Colonic mucosa (tissue), 4 donors: Measurements from ENCODE around the gene OLFML2B. TPM values are rescaled to one million over a fixed set of nuclear protein-coding genes. Genes with fewer than 3 reads are reported as not detected.

Source experiments
- DNase-seq: peaks from one replicate; pipeline ENCODE4 v3.0.0-alpha.2; 2020
- H3K27ac ChIP-seq: fragments of 200-600 bp; one replicate; pipeline ENCODE4 v1.8.0; 2021
- H3K27me3 ChIP-seq: fragments of 200-600 bp; one replicate; pipeline ENCODE4 v1.8.0; 2021
- H3K36me3 ChIP-seq: fragments of 200-600 bp; one replicate; pipeline ENCODE4 v1.8.0; 2021
- H3K4me1 ChIP-seq: fragments of 200-600 bp; one replicate; pipeline ENCODE4 v1.8.0; 2021; ENCODE audit warnings: mild to moderate bottlenecking
- H3K4me3 ChIP-seq: fragments of 200-600 bp; one replicate; pipeline ENCODE4 v1.8.0; 2021
- H3K9ac ChIP-seq, 2 donors: one replicate each; pipeline ENCODE4 v1.7.0; 2013; ENCODE audit warnings: control low read depth in 2 of 2, low read depth in 2 of 2, low read length in 2 of 2
- H3K9me3 ChIP-seq: fragments of 200-600 bp; one replicate; pipeline ENCODE4 v1.8.0; 2021
- intact Hi-C: fragments of 100-400 bp; cut with DNase I; formaldehyde crosslinking; loops from one replicate; pipeline ENCODE4 v1.14.1; 2022
- total RNA-seq, 2 donors: library from RNA; stranded (reverse); fragmentation: NEBNext Ultra II Directional in 1 of 2; extraction: Animal tissue kit (Norgen Biotek cat#: 25700) in 1 of 2; gene quantifications; one replicate each; pipeline ENCODE4 v1.2.1, GENCODE V29; 2021
- TF ChIP-seq, protein P1 (sequence below): fragments of 200-600 bp; IDR thresholded peaks from one replicate; pipeline ENCODE4 v1.8.0; 2022; ENCODE audit warnings: antibody characterized with exemption, mild to moderate bottlenecking
- donor health status: healthy.
- donor health status: DM: no; HTN: no; CAD: no.
- donor health status: DM: no; HTN: no; CAD: no.

Gene OLFML2B
- total RNA-seq, 2 donors from 2014 or later = 0.57 to 5.2 TPM

DNA sequence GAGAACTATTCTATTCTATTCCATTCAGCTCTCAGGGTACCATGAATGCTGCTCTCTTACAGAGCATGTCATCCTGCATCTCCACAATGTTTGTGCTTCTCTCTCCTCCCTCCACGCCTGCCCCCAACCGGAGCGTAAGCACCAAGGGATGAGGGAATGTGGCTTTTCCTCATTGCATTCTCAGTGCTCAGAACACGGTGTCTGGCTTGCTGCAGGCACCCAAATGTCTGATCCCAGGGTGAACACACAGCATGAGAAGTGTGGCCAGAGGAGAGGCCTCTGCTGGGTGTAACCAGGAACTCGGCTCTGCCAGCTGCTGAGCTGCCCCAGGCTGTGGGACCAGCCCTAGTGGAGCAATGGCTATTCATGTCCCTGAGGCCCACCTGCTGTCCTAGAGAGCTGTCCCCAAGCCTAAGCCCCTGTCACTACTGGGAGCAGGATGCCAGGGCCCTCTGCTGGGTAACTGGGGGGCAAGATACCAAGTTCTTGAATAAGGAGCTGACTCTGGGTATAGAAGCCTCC, 38.3 kb downstream of the OLFML2B start:
- intact Hi-C loops = no loop called here
- Histone ChIP-seq H3K9me3 (no peaks in the 10 kb centered on the region), H3K4me3 (no peak overlapping the region), H3K27ac (no peak overlapping the region), H3K4me1 (no peaks in the 10 kb centered on the region), H3K27me3 (no peaks in the 10 kb centered on the region), H3K9ac (no peak overlapping the region), H3K36me3 (no peaks in the 10 kb centered on the region)
- no peak for DNase-seq
- TF ChIP-seq, protein P1, sequence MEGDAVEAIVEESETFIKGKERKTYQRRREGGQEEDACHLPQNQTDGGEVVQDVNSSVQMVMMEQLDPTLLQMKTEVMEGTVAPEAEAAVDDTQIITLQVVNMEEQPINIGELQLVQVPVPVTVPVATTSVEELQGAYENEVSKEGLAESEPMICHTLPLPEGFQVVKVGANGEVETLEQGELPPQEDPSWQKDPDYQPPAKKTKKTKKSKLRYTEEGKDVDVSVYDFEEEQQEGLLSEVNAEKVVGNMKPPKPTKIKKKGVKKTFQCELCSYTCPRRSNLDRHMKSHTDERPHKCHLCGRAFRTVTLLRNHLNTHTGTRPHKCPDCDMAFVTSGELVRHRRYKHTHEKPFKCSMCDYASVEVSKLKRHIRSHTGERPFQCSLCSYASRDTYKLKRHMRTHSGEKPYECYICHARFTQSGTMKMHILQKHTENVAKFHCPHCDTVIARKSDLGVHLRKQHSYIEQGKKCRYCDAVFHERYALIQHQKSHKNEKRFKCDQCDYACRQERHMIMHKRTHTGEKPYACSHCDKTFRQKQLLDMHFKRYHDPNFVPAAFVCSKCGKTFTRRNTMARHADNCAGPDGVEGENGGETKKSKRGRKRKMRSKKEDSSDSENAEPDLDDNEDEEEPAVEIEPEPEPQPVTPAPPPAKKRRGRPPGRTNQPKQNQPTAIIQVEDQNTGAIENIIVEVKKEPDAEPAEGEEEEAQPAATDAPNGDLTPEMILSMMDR = no peak

DNA sequence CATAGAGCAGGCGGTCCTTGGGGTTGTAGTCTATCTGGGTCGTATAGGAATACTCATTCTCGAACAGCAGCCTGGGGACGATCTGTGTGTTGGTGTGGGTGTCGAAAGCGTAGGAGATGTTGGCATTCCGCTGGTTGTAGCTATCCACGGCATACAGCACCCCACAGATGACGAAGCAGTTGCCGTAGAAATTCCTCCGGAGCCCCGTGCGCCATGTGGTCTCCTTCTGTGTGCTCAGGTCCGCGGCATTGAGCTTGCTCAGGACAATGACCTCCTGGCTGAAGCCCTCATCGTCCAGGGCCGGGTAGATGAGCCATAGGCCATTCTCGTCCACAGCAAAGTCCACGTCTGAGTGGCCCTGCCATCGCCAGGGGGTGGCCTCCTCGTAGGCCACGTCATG, 39.9 kb downstream of the OLFML2B start:
- Histone ChIP-seq H3K9ac (no peak overlapping the region), H3K36me3 (no peaks in the 10 kb centered on the region), H3K4me3 (no peak overlapping the region), H3K4me1 (no peaks in the 10 kb centered on the region), H3K9me3 (no peaks in the 10 kb centered on the region), H3K27ac (no peak overlapping the region), H3K27me3 (no peaks in the 10 kb centered on the region)
- no peak for DNase-seq
- TF ChIP-seq, protein P1 = no peak
- intact Hi-C loops = no loop called here

DNA sequence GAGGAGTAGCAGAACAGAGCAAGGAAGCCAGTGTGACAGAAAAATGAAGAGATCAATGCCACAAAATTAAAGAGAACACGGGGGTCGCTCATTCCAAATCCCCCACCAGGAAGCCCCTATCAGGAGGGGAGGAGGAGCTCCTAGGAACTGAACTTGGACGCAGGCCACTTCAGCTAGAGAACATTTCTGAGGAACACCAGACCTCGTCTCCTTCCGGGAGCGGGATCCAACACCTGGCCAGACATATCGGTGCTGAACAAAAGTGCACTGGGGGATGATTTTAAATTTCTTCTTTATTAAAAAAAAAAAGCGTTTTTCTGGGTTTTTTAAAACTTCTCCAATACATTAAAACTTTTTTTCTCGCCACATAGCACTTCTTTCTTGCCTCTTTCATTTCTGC, 40.8 kb downstream of the OLFML2B start:
- Histone ChIP-seq H3K27ac (no peak overlapping the region), H3K4me3 (no peak overlapping the region), H3K9ac (no peak overlapping the region), H3K27me3 (no peaks in the 10 kb centered on the region), H3K9me3 (no peaks in the 10 kb centered on the region), H3K36me3 (no peaks in the 10 kb centered on the region), H3K4me1 (no peaks in the 10 kb centered on the region)
- no peak for DNase-seq
- intact Hi-C loops = no loop called here
- TF ChIP-seq, protein P1 = no peak

DNA sequence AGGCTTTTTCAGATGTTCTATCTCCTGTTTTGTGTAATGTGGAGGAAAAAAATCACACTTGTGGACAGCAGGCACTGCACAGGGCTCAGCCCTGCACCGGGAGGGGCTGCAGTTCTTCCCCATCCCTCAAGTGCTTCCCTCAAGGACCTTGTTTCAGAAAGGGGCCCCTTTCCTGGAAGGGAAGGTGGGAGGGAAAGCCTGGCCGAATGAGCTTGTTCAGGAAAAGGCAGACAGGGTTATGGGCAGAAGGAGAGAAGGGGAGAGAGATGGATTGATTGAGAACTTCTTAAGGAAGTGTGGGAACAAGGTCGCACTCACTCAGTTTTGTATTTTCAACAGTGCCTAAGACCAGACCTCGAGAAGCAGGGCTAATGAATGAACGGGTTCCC, 41.2 kb downstream of the OLFML2B start:
- H3K9me3 ChIP-seq = no peaks in the 10 kb centered on the region
- H3K4me1 ChIP-seq = no peaks in the 10 kb centered on the region
- H3K9ac ChIP-seq = no peak overlapping the region
- TF ChIP-seq, protein P1 = no peak
- H3K36me3 ChIP-seq = no peaks in the 10 kb centered on the region
- DNase-seq = no peak
- no peak overlapping the region for H3K27ac ChIP-seq
- intact Hi-C loops = no loop called here
- no peak overlapping the region for H3K4me3 ChIP-seq
- H3K27me3 ChIP-seq = no peaks in the 10 kb centered on the region

DNA sequence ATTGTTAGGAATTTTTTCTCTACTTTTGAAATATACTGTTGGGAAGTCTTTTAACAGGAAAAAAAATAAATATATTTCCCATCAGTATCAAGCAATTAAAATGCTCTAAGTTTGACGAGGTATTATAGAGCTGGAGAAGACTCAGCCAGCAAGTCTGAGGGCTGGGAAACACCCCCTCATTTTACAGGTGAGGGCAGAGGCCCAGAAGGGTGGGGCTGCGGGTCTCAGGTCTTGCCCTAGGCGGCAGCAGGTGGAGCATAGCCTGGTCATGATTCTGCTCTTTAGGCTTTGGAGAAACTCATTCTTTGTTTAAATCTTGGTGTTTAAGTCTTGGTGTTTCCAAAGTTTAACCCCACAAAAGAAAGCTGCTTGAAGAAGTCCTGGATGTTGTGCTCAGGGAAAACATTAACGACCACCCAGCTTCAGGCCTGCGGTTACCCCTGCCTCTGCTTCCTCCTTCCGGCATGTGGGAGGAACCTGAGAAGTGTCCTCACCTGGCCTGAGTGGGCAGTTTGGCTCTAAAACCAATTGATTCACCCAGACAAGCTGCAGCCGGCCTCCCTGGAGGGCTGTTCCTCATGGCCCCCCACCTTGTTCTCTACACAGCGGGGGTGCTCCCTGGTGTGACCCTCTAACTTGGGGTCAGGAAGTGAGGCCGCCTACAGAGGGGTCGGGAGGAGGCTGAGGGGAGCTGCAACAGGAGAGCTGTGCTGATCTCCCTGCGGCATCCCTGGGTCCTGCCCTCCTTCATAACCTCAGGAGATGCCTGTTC, 41.7 kb downstream of the OLFML2B start:
- intact Hi-C loops = no loop called here
- H3K4me1 ChIP-seq = no peaks in the 10 kb centered on the region
- H3K27me3 ChIP-seq = no peaks in the 10 kb centered on the region
- no peak overlapping the region for H3K4me3 ChIP-seq
- TF ChIP-seq, protein P1 = no peak
- H3K9me3 ChIP-seq = no peaks in the 10 kb centered on the region
- H3K9ac ChIP-seq = no peak overlapping the region
- H3K27ac ChIP-seq = no peak overlapping the region
- no peaks in the 10 kb centered on the region for H3K36me3 ChIP-seq
- no peak for DNase-seq
